RCC 7860 (cell line): ENCODE measurements around the gene FNIP2.
A peak's percentile ranks its signal among the peaks of the same experiment; 100 is the strongest.
"Not testable (repeated sequence)": the region's sequence is repeated elsewhere in the genome, so short reads cannot be mapped to it uniquely, and the experiment has no call there.

Experiments
- DNase-seq: peaks from one replicate; pipeline ENCODE4 v3.0.0-alpha.2; 2015; ENCODE audit warnings: low spot score
- FAIRE-seq: peaks from 2 replicates; lab custom pipeline; 2012; peaks lifted over from hg19 to GRCh38; lab: Jason Lieb, UNC

The FNIP2 gene

GRCh38 chr4:158903079-158903456 is 134.2 kb downstream of the FNIP2 start:
- no peak for FAIRE-seq
- no peak for DNase-seq

GRCh38 chr4:158903472-158904043 is 134.7 kb downstream of the FNIP2 start:
- no peak for FAIRE-seq
- DNase-seq: no peak

GRCh38 chr4:158904815-158905214 is 136.0 kb downstream of the FNIP2 start:
- FAIRE-seq (no peak), DNase-seq (no peak)

- FAIRE-seq (no peak), DNase-seq (no peak)
Observed at GRCh38 chr4:158906073-158906472, 137.2 kb downstream of the FNIP2 start.

GRCh38 chr4:158912390-158912789 is 143.6 kb downstream of the FNIP2 start:
- DNase-seq (no peak), FAIRE-seq (no peak)

- no peak for FAIRE-seq
- no peak for DNase-seq
Observed at GRCh38 chr4:158912806-158913205, 144.0 kb downstream of the FNIP2 start.

GRCh38 chr4:158913766-158914165 is 144.9 kb downstream of the FNIP2 start:
- DNase-seq: no peak
- no peak for FAIRE-seq

- peak; percentile 71 for FAIRE-seq
- DNase-seq: peak; percentile 55
Observed at GRCh38 chr4:158914218-158914617, 145.4 kb downstream of the FNIP2 start.

GRCh38 chr4:158915683-158916241 is 146.9 kb downstream of the FNIP2 start:
- DNase-seq (no peak), FAIRE-seq (no peak)

GRCh38 chr4:158920452-158920996 is 151.7 kb downstream of the FNIP2 start:
- DNase-seq, FAIRE-seq: not testable (repeated sequence)

GRCh38 chr4:158927774-158928173 is 158.9 kb downstream of the FNIP2 start:
- not testable (repeated sequence) for DNase-seq, FAIRE-seq

- no peak for DNase-seq
- FAIRE-seq: no peak
Observed at GRCh38 chr4:158929939-158930638, 161.3 kb downstream of the FNIP2 start.

GRCh38 chr4:158930639-158930972 is 161.8 kb downstream of the FNIP2 start:
- DNase-seq (no peak), FAIRE-seq (no peak)

- FAIRE-seq (no peak), DNase-seq (no peak)
Observed at GRCh38 chr4:158933236-158933635, 164.4 kb downstream of the FNIP2 start.

- DNase-seq (no peak), FAIRE-seq (no peak)
Observed at GRCh38 chr4:158934996-158935669, 166.3 kb downstream of the FNIP2 start.

GRCh38 chr4:158936238-158936637 is 167.4 kb downstream of the FNIP2 start:
- DNase-seq (no peak), FAIRE-seq (no peak)

- FAIRE-seq (no peak), DNase-seq (no peak)
Observed at GRCh38 chr4:158938220-158939044, 169.6 kb downstream of the FNIP2 start.

GRCh38 chr4:158940271-158940670 is 171.4 kb downstream of the FNIP2 start:
- DNase-seq (no peak), FAIRE-seq (no peak)

GRCh38 chr4:158941321-158941720 is 172.5 kb downstream of the FNIP2 start:
- FAIRE-seq (no peak), DNase-seq (no peak)

- FAIRE-seq: no peak
- no peak for DNase-seq
Observed at GRCh38 chr4:158941895-158942294, 173.1 kb downstream of the FNIP2 start.
